K562 (cell line): ENCODE results near the gene ANKRD44. TPM values are rescaled to one million over a fixed set of nuclear protein-coding genes. Genes with fewer than 3 reads are reported as not detected.
A peak's percentile ranks its signal among the peaks of the same experiment; 100 is the strongest.

Experiments used
- ATAC-seq: fragments of 200-7000 bp; cut with Tn5 transposase; 3 replicates; pipeline ENCODE4 v1.9.1; 2020; ENCODE audit warnings: moderate library complexity
- BruUV-seq: library from RNA; stranded (reverse); fragments of 400-500 nt; replicated peaks from 2 replicates; lab custom pipeline; 2021; lab: Mats Ljungman, UMichigan
- CTCF ChIA-PET: fragments of 300-600 bp; formaldehyde crosslinking; extraction: SDS; loops from one replicate; lab custom pipeline; 2021; ENCODE audit warnings: low intra/inter-chr PET ratio; lab: Yijun Ruan, JAX
- POLR2A ChIA-PET: fragments of 300-600, 350-650 bp; sonication (Branson Sonifier 250); formaldehyde crosslinking; extraction: SDS; loops from one replicate; lab custom pipeline; 2021; ENCODE audit warnings: antibody characterized with exemption, inconsistent platforms; lab: Yijun Ruan, JAX
- DNase-seq, 4 experiments: peaks; one replicate each; pipeline versions ENCODE4 v3.0.0 to v3.0.0-alpha.2; 2011 to 2018; ENCODE audit warnings: low spot score in 3 of 4, mixed read lengths in 3 of 4; ENCODE audit errors: extremely low read depth in 1 of 4
- FAIRE-seq: peaks from 2 replicates; lab custom pipeline; 2011; peaks lifted over from hg19 to GRCh38; lab: Jason Lieb, UNC
- H2AFZ ChIP-seq: 2 replicates; pipeline ENCODE4 v1.6.0; 2011; ENCODE audit warnings: low read depth, low read length, control low read depth, inconsistent platforms
- H3K27ac ChIP-seq: fragments of 200-600 bp; 3 replicates; pipeline ENCODE4 v1.8.0; 2011; ENCODE audit warnings: low read depth, mild to moderate bottlenecking, control low read depth, inconsistent platforms, low read length, moderate library complexity, mixed read lengths; ENCODE audit errors: extremely low read depth
- H3K27me3 ChIP-seq, 2 experiments: fragments of 300-600 bp in 1 of 2; 2 replicates in 1 of 2; 3 replicates in 1 of 2; pipeline versions ENCODE4 v1.6.0 to v1.8.0; 2011; ENCODE audit warnings: inconsistent platforms in 2 of 2, low read length in 2 of 2, mild to moderate bottlenecking in 1 of 2, mixed read lengths in 1 of 2, moderate library complexity in 1 of 2; ENCODE audit not compliant: control insufficient read depth in 2 of 2, insufficient read depth in 2 of 2
- H3K36me3 ChIP-seq: fragments of 300-600 bp; 3 replicates; pipeline ENCODE4 v1.8.0; 2011; ENCODE audit warnings: mild to moderate bottlenecking, low read length, inconsistent platforms; ENCODE audit not compliant: control insufficient read depth, insufficient read depth
- H3K4me1 ChIP-seq, 2 experiments: fragments of 200-600 bp in 1 of 2; replicated peaks in 1 of 2; 2 replicates in 1 of 2; 3 replicates in 1 of 2; pipeline versions ENCODE4 v1.5.1 to v1.8.0; 2011; ENCODE audit warnings: inconsistent platforms in 2 of 2, low read length in 2 of 2, mild to moderate bottlenecking in 1 of 2, mixed read lengths in 1 of 2, moderate library complexity in 1 of 2; ENCODE audit not compliant: control insufficient read depth in 2 of 2, insufficient read depth in 2 of 2
- H3K4me2 ChIP-seq: 2 replicates; pipeline ENCODE4 v1.6.1; 2011; ENCODE audit warnings: low read length, control low read depth, inconsistent platforms, mixed read lengths; ENCODE audit not compliant: insufficient read depth
- H3K4me3 ChIP-seq: fragments of 200-600 bp; sonication (generic), shearing (Covaris generic); 2 replicates; pipeline ENCODE4 v1.5.1; 2016; ENCODE audit warnings: control low read depth, inconsistent platforms
- H3K79me2 ChIP-seq: fragments of 200-600 bp; 3 replicates; pipeline ENCODE4 v1.8.0; 2011; ENCODE audit warnings: low read length, inconsistent platforms; ENCODE audit not compliant: control insufficient read depth, insufficient read depth
- H3K9ac ChIP-seq, 2 experiments: 2 replicates each; pipeline versions ENCODE4 v1.6.0 to v1.6.1; 2011; ENCODE audit warnings: low read depth in 2 of 2, low read length in 2 of 2, control low read depth in 1 of 2, inconsistent platforms in 1 of 2, mild to moderate bottlenecking in 1 of 2, mixed read lengths in 1 of 2; ENCODE audit not compliant: insufficient read depth in 1 of 2
- H3K9me1 ChIP-seq: one replicate; pipeline ENCODE4 v1.6.0; 2011; ENCODE audit warnings: inconsistent platforms, mild to moderate bottlenecking, low read length, moderate library complexity; ENCODE audit not compliant: control insufficient read depth, insufficient read depth
- H3K9me3 ChIP-seq: replicated peaks from 2 replicates; pipeline ENCODE4 v1.5.1; 2011; ENCODE audit warnings: low read depth, low read length, inconsistent platforms; ENCODE audit not compliant: control insufficient read depth, insufficient read depth
- H4K20me1 ChIP-seq: replicated peaks from 2 replicates; pipeline ENCODE4 v1.6.1; 2011; ENCODE audit warnings: low read length, inconsistent platforms, mixed read lengths; ENCODE audit not compliant: control insufficient read depth, insufficient read depth
- in situ Hi-C: fragments of 300-500 bp; cut with MboI; formaldehyde crosslinking; loops from 4 replicates; pipeline ENCODE4 v1.15.0; 2018; ENCODE audit warnings: inconsistent platforms, mixed read lengths
- intact Hi-C: fragments of 100-400 bp; cut with micrococcal nuclease; formaldehyde crosslinking; loops from 2 replicates; pipeline ENCODE4 v1.14.2; 2022
- polyA plus RNA-seq, 8 experiments: library from polyadenylated mRNA; depleted of rRNA in 4 of 8; stranded (reverse) in 5 of 8; unstranded in 3 of 8; fragments of >200 nt; fragmentation: Nextera tagmentation in 2 of 8; fragmentation: Illumina TruSeq in 1 of 8; extraction: Ambion mirVana in 2 of 8; extraction: Trizol in 1 of 8; gene quantifications; 2 replicates each; pipeline versions ENCODE4 v1.2.1 to v1.2.3, GENCODE V29; 2011 to 2014; ENCODE audit warnings: inconsistent platforms in 1 of 8, missing spikeins in 1 of 8
- total RNA-seq, 7 experiments: library from RNA; depleted of rRNA in 6 of 7; stranded (reverse); fragments of >200 nt in 6 of 7; fragmentation: Illumina TruSeq in 2 of 7; extraction: Trizol in 2 of 7; gene quantifications; 2 replicates each; pipeline versions ENCODE4 v1.2.1 to v1.2.3, GENCODE V29; 2011 to 2021; ENCODE audit warnings: low replicate concordance in 1 of 7
- TF ChIP-seq, protein P1 (sequence below): fragments of 450-650 bp; IDR thresholded peaks from one replicate; pipeline ENCODE4 v1.6.1; 2018; ENCODE audit warnings: mild to moderate bottlenecking, moderate library complexity; ENCODE audit not compliant: partially characterized antibody
- TF ChIP-seq, protein P2 (sequence below), 2 experiments: fragments of 450-650 bp; IDR thresholded peaks; 2 replicates each; pipeline ENCODE4 v1.6.1; 2018; ENCODE audit warnings: mild to moderate bottlenecking in 2 of 2, low read depth in 1 of 2; ENCODE audit not compliant: partially characterized antibody in 2 of 2

Gene ANKRD44
- total and polyA plus RNA-seq, 9 of the 15 experiments (the other 6 are each of a cell fraction or from before 2014, with no cell fraction given), result 0.03 to 0.64 (median 0.07) TPM; not detected in 3

DNA sequence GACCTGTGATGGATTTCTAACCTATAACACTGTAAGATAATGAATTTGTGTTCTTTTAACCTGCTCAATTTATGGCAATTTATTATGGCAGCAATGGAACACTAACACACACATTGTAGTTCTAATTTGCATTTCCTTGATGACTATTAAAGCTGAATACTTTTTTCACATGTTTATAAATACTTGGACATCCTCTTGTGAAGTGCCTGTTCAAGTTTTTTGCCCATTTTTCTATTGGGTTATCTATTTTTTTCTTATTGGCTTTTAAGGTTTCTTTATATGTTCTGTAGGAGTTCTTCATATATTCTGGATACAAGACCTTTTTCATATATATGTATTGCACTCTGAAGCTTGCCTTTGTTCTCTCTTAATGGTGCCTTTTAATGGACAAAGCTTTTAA lies 255.5 kb downstream of the ANKRD44 start:
- TF ChIP-seq, protein P1, sequence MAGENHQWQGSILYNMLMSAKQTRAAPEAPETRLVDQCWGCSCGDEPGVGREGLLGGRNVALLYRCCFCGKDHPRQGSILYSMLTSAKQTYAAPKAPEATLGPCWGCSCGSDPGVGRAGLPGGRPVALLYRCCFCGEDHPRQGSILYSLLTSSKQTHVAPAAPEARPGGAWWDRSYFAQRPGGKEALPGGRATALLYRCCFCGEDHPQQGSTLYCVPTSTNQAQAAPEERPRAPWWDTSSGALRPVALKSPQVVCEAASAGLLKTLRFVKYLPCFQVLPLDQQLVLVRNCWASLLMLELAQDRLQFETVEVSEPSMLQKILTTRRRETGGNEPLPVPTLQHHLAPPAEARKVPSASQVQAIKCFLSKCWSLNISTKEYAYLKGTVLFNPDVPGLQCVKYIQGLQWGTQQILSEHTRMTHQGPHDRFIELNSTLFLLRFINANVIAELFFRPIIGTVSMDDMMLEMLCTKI, result no peak
- TF ChIP-seq, protein P2, sequence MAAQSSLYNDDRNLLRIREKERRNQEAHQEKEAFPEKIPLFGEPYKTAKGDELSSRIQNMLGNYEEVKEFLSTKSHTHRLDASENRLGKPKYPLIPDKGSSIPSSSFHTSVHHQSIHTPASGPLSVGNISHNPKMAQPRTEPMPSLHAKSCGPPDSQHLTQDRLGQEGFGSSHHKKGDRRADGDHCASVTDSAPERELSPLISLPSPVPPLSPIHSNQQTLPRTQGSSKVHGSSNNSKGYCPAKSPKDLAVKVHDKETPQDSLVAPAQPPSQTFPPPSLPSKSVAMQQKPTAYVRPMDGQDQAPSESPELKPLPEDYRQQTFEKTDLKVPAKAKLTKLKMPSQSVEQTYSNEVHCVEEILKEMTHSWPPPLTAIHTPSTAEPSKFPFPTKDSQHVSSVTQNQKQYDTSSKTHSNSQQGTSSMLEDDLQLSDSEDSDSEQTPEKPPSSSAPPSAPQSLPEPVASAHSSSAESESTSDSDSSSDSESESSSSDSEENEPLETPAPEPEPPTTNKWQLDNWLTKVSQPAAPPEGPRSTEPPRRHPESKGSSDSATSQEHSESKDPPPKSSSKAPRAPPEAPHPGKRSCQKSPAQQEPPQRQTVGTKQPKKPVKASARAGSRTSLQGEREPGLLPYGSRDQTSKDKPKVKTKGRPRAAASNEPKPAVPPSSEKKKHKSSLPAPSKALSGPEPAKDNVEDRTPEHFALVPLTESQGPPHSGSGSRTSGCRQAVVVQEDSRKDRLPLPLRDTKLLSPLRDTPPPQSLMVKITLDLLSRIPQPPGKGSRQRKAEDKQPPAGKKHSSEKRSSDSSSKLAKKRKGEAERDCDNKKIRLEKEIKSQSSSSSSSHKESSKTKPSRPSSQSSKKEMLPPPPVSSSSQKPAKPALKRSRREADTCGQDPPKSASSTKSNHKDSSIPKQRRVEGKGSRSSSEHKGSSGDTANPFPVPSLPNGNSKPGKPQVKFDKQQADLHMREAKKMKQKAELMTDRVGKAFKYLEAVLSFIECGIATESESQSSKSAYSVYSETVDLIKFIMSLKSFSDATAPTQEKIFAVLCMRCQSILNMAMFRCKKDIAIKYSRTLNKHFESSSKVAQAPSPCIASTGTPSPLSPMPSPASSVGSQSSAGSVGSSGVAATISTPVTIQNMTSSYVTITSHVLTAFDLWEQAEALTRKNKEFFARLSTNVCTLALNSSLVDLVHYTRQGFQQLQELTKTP (IDR thresholded peaks at IDR 0.05; ENCODE audit: low read depth in 1 of 2, partially characterized antibody in 2 of 2), result peak in 1 of 2 experiments; percentile 98
- TF ChIP-seq, all 486 proteins: peak for 1
- FAIRE-seq (no peak), DNase-seq (no peak), ATAC-seq (no peak)
- no peaks in the 10 kb centered on the region for H3K9me3 ChIP-seq
- in situ Hi-C loops, result no loop called here
- no peak overlapping the region for H3K27ac ChIP-seq
- CTCF ChIA-PET, result no interaction called here
- no peaks in the 10 kb centered on the region for H3K4me1 ChIP-seq
- H3K9ac ChIP-seq, result no peak overlapping the region
- no peak overlapping the region for H2AFZ ChIP-seq
- no peaks in the 10 kb centered on the region for H3K36me3 ChIP-seq
- H4K20me1 ChIP-seq, result no peaks in the 10 kb centered on the region
- no peak overlapping the region for H3K4me2 ChIP-seq
- BruUV-seq, result no TSS peak
- H3K27me3 ChIP-seq, result no peaks in the 10 kb centered on the region
- POLR2A ChIA-PET, result no interaction called here
- no peak overlapping the region for H3K4me3 ChIP-seq
- intact Hi-C loops, result no loop called here
- no peaks in the 10 kb centered on the region for H3K79me2 ChIP-seq
- H3K9me1 ChIP-seq, result no peaks in the 10 kb centered on the region
